GM23338 (cell line): ENCODE measurements around the gene OPN4. TPM values are rescaled to one million over a fixed set of nuclear protein-coding genes. Genes with fewer than 3 reads are reported as not detected.
A peak's percentile ranks its signal among the peaks of the same experiment; 100 is the strongest.

ENCODE experiments used
- ATAC-seq: fragments of 200-7000 bp; cut with Tn5 transposase; 3 replicates; pipeline ENCODE4 v1.9.1; 2020
- DNase-seq: peaks from one replicate; pipeline ENCODE4 v3.0.0-alpha.2; 2015; ENCODE audit warnings: low spot score
- H2AFZ ChIP-seq: fragments of 200-600 bp; sonication (generic); 2 replicates; pipeline ENCODE4 v1.8.0; 2016; ENCODE audit warnings: antibody characterized with exemption, mild to moderate bottlenecking, moderate library complexity
- H3F3A ChIP-seq: fragments of 200-600 bp; sonication (generic); replicated peaks from 2 replicates; pipeline ENCODE4 v1.8.0; 2017; ENCODE audit warnings: antibody characterized with exemption, mixed run types, low read depth
- H3K27ac ChIP-seq: fragments of 200-600 bp; sonication (generic); 2 replicates; pipeline ENCODE4 v1.6.1; 2016; ENCODE audit warnings: low read depth
- H3K27me3 ChIP-seq: fragments of 200-600 bp; sonication (generic); 2 replicates; pipeline ENCODE4 v1.8.0; 2016; ENCODE audit warnings: mild to moderate bottlenecking, mixed run types, moderate library complexity; ENCODE audit not compliant: insufficient read depth
- H3K36me3 ChIP-seq: fragments of 200-600 bp; sonication (generic); 2 replicates; pipeline ENCODE4 v1.8.0; 2016; ENCODE audit warnings: mild to moderate bottlenecking; ENCODE audit not compliant: insufficient read depth
- H3K4me1 ChIP-seq: fragments of 200-600 bp; sonication (generic); 2 replicates; pipeline ENCODE4 v1.8.0; 2016; ENCODE audit warnings: mild to moderate bottlenecking, moderate library complexity; ENCODE audit not compliant: insufficient read depth
- H3K4me2 ChIP-seq: fragments of 200-600 bp; sonication (generic); 2 replicates; pipeline ENCODE4 v1.7.1; 2017; ENCODE audit warnings: mixed run types
- H3K4me3 ChIP-seq: fragments of 200-600 bp; sonication (generic); 2 replicates; pipeline ENCODE4 v1.6.1; 2016; ENCODE audit warnings: mixed run types
- H3K79me2 ChIP-seq: fragments of 200-600 bp; sonication (generic); replicated peaks from 2 replicates; pipeline ENCODE4 v1.8.0; 2017; ENCODE audit warnings: mild to moderate bottlenecking; ENCODE audit not compliant: insufficient read depth
- H3K9me2 ChIP-seq: fragments of 200-600 bp; sonication (generic); 2 replicates; pipeline ENCODE4 v1.8.0; 2017; ENCODE audit not compliant: insufficient read depth
- H4K20me1 ChIP-seq: fragments of 200-600 bp; sonication (generic); replicated peaks from 2 replicates; pipeline ENCODE4 v1.8.0; 2017; ENCODE audit warnings: mild to moderate bottlenecking; ENCODE audit not compliant: insufficient read depth
- H3K27ac Mint-ChIP-seq: 2 replicates; pipeline ENCODE4 v1.8.0; 2020; ENCODE audit warnings: inconsistent platforms, mild to moderate bottlenecking, moderate library complexity, mixed read lengths
- H3K27me3 Mint-ChIP-seq: 3 replicates; pipeline ENCODE4 v1.8.0; 2022; ENCODE audit warnings: low read depth, mild to moderate bottlenecking, moderate library complexity, mixed read lengths, inconsistent platforms; ENCODE audit not compliant: insufficient read depth, poor library complexity
- H3K36me3 Mint-ChIP-seq: 3 replicates; pipeline ENCODE4 v1.8.0; 2021; ENCODE audit warnings: low read depth, mild to moderate bottlenecking, inconsistent platforms, moderate library complexity, mixed read lengths
- H3K4me1 Mint-ChIP-seq: 3 replicates; pipeline ENCODE4 v1.8.0; 2020; ENCODE audit warnings: mild to moderate bottlenecking, inconsistent platforms, mixed read lengths
- H3K4me3 Mint-ChIP-seq: 3 replicates; pipeline ENCODE4 v1.8.0; 2021; ENCODE audit warnings: moderate library complexity, mild to moderate bottlenecking, inconsistent platforms, mixed read lengths
- H3K9me3 Mint-ChIP-seq: 3 replicates; pipeline ENCODE4 v1.8.0; 2020; ENCODE audit warnings: moderate library complexity, mild to moderate bottlenecking, inconsistent platforms, mixed read lengths
- CREB1 ChIP-seq: fragments of 250-450 bp; sonication (Bioruptor Pico); IDR thresholded peaks from 2 replicates; pipeline ENCODE4 v1.5.0; 2020; ENCODE audit warnings: low read depth, mild to moderate bottlenecking, moderate library complexity
- EZH2 ChIP-seq: fragments of 200-600 bp; sonication (generic); IDR thresholded peaks from one replicate; pipeline ENCODE4 v1.8.0; 2017; ENCODE audit warnings: antibody characterized with exemption, mild to moderate bottlenecking, low read depth; ENCODE audit not compliant: unreplicated experiment
- EZH2phosphoT487 ChIP-seq: fragments of 200-600 bp; sonication (generic); IDR thresholded peaks from one replicate; pipeline ENCODE4 v1.8.1; 2018; ENCODE audit warnings: antibody characterized with exemption; ENCODE audit not compliant: unreplicated experiment
- JUNB ChIP-seq: IDR thresholded peaks from one replicate; pipeline ENCODE4 v1.6.1; 2016; ENCODE audit warnings: antibody characterized with exemption; ENCODE audit not compliant: unreplicated experiment
- NANOG ChIP-seq: IDR thresholded peaks from 2 replicates; pipeline ENCODE4 v1.6.1; 2016; ENCODE audit warnings: antibody characterized with exemption, borderline replicate concordance
- POLR2AphosphoS5 ChIP-seq: IDR thresholded peaks from 2 replicates; pipeline ENCODE4 v1.6.1; 2016; ENCODE audit warnings: antibody characterized with exemption, low read depth
- STAT1 ChIP-seq: IDR thresholded peaks from one replicate; pipeline ENCODE4 v1.6.1; 2016; ENCODE audit warnings: antibody characterized with exemption; ENCODE audit not compliant: unreplicated experiment
- ZNF114 ChIP-seq: fragments of 250-450 bp; sonication (Bioruptor Pico); IDR thresholded peaks from 2 replicates; pipeline ENCODE4 v1.5.0; 2020; ENCODE audit warnings: mild to moderate bottlenecking, moderate library complexity
- ZNF331 ChIP-seq: fragments of 250-450 bp; sonication (Bioruptor Pico); IDR thresholded peaks from 2 replicates; pipeline ENCODE4 v1.5.0; 2020; ENCODE audit warnings: low read depth, mild to moderate bottlenecking, moderate library complexity
- polyA plus RNA-seq: library from polyadenylated mRNA; unstranded; fragments of >200 nt; fragmentation: Nextera tagmentation; extraction: Ambion mirVana; gene quantifications from 2 replicates; pipeline ENCODE4 v1.2.1, GENCODE V29; 2016
- total RNA-seq: library from RNA; depleted of rRNA; stranded (reverse); fragments of >200 nt; shearing (Covaris generic); gene quantifications from 2 replicates; pipeline ENCODE4 v1.2.3, GENCODE V29; 2014
- TF ChIP-seq, protein P1 (sequence below), 2 experiments: fragments of 200-600 bp in 1 of 2; sonication (generic) in 1 of 2; conservative IDR thresholded peaks; 2 replicates each; pipeline versions ENCODE4 v1.5.1 to v1.6.1; 2016 to 2017; ENCODE audit warnings: antibody characterized with exemption in 2 of 2, low read depth in 2 of 2, mild to moderate bottlenecking in 2 of 2, moderate library complexity in 1 of 2
- TF ChIP-seq, protein P2 (sequence below): IDR thresholded peaks from 2 replicates; pipeline ENCODE4 v1.6.1; 2016; ENCODE audit warnings: antibody characterized with exemption
- TF ChIP-seq, protein P3 (sequence below): IDR thresholded peaks from one replicate; pipeline ENCODE4 v1.6.1; 2018; ENCODE audit warnings: antibody characterized with exemption; ENCODE audit not compliant: unreplicated experiment

The OPN4 gene
- total and polyA plus RNA-seq, 2 experiments from 2014 or later: not detected

DNA sequence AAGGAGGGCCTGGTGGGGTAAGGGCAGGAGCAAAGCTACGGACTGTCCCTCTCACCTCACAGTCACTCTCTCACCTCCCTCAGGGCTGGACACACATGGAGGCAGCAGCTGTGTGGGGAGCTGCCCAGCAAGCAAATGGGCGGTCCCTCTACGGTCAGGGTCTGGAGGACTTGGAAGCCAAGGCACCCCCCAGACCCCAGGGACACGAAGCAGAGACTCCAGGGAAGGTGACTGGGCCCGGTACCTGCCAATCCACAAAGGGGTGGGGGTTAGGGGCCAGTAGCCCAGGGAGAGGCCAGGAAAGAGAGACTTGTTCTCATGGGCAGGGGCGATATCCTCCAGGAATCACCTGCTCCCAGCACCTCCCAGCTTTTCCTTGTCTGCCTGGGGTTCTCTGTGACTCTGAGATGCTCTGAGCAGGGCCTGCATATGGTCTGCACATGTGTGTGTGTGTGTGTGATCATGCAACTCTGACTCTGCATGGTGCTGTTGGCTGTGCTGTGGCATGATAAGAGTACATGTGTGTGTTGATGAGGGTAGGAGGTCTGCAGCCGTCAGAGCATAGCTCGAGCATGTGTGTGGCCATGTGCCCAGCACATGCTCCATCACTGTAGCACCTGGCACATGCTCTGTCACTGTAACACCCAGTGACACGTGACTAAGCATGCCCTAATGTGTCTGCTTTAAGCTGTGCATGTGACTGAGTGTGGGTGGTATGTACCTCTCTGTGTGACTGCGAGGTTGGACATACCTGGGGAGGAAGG is 9.4 kb downstream of the OPN4 start:
- Histone ChIP-seq H3K4me1 (no peaks in the 10 kb centered on the region), H3K79me2 (no peaks in the 10 kb centered on the region), H3K9me2 (no peaks in the 10 kb centered on the region), H3F3A (no peaks in the 10 kb centered on the region), H3K4me3 (no peak overlapping the region), H3K27me3 (no peaks in the 10 kb centered on the region), H4K20me1 (no peaks in the 10 kb centered on the region), H3K36me3 (no peaks in the 10 kb centered on the region), H3K4me2 (no peak overlapping the region), H2AFZ (no peak overlapping the region; the same call in 1 of the 2 replicates), H3K27ac (no peak overlapping the region)
- H3K9me3 Mint-ChIP-seq: no peaks in the 10 kb centered on the region
- no peak for ATAC-seq
- no peak for DNase-seq
- peaks cover 19% of the 10 kb centered on the region for H3K4me1 Mint-ChIP-seq
- H3K36me3 Mint-ChIP-seq: no peaks in the 10 kb centered on the region
- no peak overlapping the region for H3K27ac Mint-ChIP-seq
- no peak overlapping the region for H3K4me3 Mint-ChIP-seq
- TF ChIP-seq, protein P1, sequence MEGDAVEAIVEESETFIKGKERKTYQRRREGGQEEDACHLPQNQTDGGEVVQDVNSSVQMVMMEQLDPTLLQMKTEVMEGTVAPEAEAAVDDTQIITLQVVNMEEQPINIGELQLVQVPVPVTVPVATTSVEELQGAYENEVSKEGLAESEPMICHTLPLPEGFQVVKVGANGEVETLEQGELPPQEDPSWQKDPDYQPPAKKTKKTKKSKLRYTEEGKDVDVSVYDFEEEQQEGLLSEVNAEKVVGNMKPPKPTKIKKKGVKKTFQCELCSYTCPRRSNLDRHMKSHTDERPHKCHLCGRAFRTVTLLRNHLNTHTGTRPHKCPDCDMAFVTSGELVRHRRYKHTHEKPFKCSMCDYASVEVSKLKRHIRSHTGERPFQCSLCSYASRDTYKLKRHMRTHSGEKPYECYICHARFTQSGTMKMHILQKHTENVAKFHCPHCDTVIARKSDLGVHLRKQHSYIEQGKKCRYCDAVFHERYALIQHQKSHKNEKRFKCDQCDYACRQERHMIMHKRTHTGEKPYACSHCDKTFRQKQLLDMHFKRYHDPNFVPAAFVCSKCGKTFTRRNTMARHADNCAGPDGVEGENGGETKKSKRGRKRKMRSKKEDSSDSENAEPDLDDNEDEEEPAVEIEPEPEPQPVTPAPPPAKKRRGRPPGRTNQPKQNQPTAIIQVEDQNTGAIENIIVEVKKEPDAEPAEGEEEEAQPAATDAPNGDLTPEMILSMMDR (conservative IDR thresholded peaks at IDR 0.05; ENCODE audit: low read depth in 2 of 2): no peak
- no peak for TF ChIP-seq ZNF114
- peaks cover 10% of the 10 kb centered on the region for H3K27me3 Mint-ChIP-seq

DNA sequence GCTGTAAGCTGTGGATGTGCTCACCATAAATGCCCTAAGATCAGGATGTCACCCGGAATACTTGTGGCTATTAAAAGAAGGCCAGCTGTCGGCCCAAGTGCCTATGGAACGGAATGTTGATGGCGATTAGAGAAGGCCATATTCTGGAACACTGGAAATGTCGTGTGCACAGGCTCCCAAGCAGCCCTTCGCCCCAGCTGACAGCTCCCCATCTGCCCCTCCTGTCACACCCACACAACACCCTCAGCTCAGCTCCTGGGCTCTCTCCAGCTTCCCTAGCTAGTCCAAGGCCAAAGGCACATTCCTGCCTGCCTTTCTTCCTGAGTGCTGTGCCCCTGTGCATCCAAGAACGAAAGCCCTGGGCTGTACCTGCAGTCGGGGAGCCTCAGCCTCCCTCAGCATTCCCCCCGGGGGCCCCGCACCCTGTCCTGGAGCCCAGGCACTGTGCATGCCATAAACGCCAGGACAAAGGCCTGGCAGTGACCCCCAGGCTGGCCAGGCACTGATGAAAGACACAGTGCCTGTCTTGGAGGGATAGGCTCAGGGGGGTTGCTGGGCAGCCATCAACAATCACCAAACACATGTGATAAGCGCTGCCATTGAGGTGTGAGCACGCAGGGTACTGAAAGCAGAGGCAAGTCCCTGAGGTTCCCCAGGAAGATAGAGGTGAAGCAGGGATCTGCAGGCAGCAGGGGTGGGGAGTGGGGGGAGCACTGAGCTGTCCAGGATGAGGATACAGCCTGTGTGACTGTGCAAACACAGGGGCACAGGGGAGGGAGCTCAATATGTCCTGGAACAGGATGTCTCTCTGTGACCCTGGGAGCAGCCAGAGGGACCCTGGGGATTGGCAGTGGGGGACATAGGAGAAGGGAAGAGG is 10.2 kb downstream of the OPN4 start:
- Histone ChIP-seq H3K9me2 (no peaks in the 10 kb centered on the region), H3K27ac (no peak overlapping the region), H3F3A (no peaks in the 10 kb centered on the region), H4K20me1 (no peaks in the 10 kb centered on the region), H3K4me2 (no peak overlapping the region), H2AFZ (peak overlapping the region; percentile 32; the same call in 1 of the 2 replicates), H3K4me3 (no peak overlapping the region), H3K4me1 (no peaks in the 10 kb centered on the region), H3K79me2 (no peaks in the 10 kb centered on the region), H3K27me3 (no peaks in the 10 kb centered on the region), H3K36me3 (no peaks in the 10 kb centered on the region)
- DNase-seq (no peak), ATAC-seq (no peak)
- Mint-ChIP-seq H3K36me3 (no peaks in the 10 kb centered on the region), H3K4me1 (peaks cover 21% of the 10 kb centered on the region), H3K9me3 (no peaks in the 10 kb centered on the region), H3K27ac (no peak overlapping the region), H3K27me3 (peaks cover 9% of the 10 kb centered on the region), H3K4me3 (no peak overlapping the region)
- TF ChIP-seq EZH2phosphoT487 (no peak), CREB1 (no peak), EZH2 (no peak), ZNF114 (no peak), JUNB (no peak), NANOG (no peak), STAT1 (no peak), POLR2AphosphoS5 (no peak), ZNF331 (CRISPR knock-in tag) (no peak)
- TF ChIP-seq, protein P2, sequence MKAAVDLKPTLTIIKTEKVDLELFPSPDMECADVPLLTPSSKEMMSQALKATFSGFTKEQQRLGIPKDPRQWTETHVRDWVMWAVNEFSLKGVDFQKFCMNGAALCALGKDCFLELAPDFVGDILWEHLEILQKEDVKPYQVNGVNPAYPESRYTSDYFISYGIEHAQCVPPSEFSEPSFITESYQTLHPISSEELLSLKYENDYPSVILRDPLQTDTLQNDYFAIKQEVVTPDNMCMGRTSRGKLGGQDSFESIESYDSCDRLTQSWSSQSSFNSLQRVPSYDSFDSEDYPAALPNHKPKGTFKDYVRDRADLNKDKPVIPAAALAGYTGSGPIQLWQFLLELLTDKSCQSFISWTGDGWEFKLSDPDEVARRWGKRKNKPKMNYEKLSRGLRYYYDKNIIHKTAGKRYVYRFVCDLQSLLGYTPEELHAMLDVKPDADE: no peak
- TF ChIP-seq, protein P1 (conservative IDR thresholded peaks at IDR 0.05; ENCODE audit: low read depth in 2 of 2): no peak
- TF ChIP-seq, protein P3, sequence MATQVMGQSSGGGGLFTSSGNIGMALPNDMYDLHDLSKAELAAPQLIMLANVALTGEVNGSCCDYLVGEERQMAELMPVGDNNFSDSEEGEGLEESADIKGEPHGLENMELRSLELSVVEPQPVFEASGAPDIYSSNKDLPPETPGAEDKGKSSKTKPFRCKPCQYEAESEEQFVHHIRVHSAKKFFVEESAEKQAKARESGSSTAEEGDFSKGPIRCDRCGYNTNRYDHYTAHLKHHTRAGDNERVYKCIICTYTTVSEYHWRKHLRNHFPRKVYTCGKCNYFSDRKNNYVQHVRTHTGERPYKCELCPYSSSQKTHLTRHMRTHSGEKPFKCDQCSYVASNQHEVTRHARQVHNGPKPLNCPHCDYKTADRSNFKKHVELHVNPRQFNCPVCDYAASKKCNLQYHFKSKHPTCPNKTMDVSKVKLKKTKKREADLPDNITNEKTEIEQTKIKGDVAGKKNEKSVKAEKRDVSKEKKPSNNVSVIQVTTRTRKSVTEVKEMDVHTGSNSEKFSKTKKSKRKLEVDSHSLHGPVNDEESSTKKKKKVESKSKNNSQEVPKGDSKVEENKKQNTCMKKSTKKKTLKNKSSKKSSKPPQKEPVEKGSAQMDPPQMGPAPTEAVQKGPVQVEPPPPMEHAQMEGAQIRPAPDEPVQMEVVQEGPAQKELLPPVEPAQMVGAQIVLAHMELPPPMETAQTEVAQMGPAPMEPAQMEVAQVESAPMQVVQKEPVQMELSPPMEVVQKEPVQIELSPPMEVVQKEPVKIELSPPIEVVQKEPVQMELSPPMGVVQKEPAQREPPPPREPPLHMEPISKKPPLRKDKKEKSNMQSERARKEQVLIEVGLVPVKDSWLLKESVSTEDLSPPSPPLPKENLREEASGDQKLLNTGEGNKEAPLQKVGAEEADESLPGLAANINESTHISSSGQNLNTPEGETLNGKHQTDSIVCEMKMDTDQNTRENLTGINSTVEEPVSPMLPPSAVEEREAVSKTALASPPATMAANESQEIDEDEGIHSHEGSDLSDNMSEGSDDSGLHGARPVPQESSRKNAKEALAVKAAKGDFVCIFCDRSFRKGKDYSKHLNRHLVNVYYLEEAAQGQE: no peak
